Measurements from ENCODE around the gene CEP126. TPM values are rescaled to one million over a fixed set of nuclear protein-coding genes. Genes with fewer than 3 reads are reported as not detected.
A peak's percentile ranks its signal among the peaks of the same experiment; 100 is the strongest.

The CEP126 gene
- 1 to 10 TPM; 2.0 to 4.4 (median 2.7) TPM for total RNA-seq
- polyA plus RNA-seq = 1 to 10 TPM in 2 of 3 donors, under 1 TPM in 1; 0.76 to 3.7 (median 2.2) TPM
- long read RNA-seq, donor 1 = 0 reads
- long read RNA-seq, donor 2 = 0 reads

GRCh38 chr11:101914738-101915426, at the start of gene CEP126:
Gene CEP126 (plus strand): TSS chr11:101915010. CDS start chr11:101915285, 275 bp downstream.
- Histone ChIP-seq H3K4me1 (peaks cover 0 to 29% (median 17%) of the 10 kb centered on the region in 6 donors), H3K4me3 (peak within 1 kb of the TSS; percentile 68 to 94 (median 77)), H3K36me3 (no peaks in the 10 kb centered on the region), H3K9me3 (no peaks in the 10 kb centered on the region), H3K27me3 (replicated peaks in 1 of 7) (no peaks in the 10 kb centered on the region), H3K27ac (peak within 1 kb of the TSS; percentile 32 to 88 (median 83))
- 0 to 1% (median 1%) methylated on average over 31 to 56 of the region's 56 CpGs for WGBS, 5 donors
- intact Hi-C loops (cut with DNase I; ENCODE audit: low total_unique reads) = no loop called here
- peak; percentile 97 for DNase-seq
- TF ChIP-seq POLR2AphosphoS5 (IDR thresholded peaks at IDR 0.05) (peak; percentile 63 to 87 (median 85)), POLR2A (IDR thresholded peaks at IDR 0.05) (no peak), CTCF (IDR thresholded peaks at IDR 0.05 in 8 of 11, conservative IDR thresholded peaks at IDR 0.05 in 3 of 11) (peak; percentile 17 to 70 (median 50))

GRCh38 chr11:101866619-101867491, 48.0 kb upstream of the CEP126 start:
- H3K4me3 ChIP-seq = no peak overlapping the region
- no peak overlapping the region for H3K27ac ChIP-seq
- intact Hi-C loops (cut with DNase I; ENCODE audit: low total_unique reads) = no loop called here
- WGBS, 5 donors = 75 to 88% (median 81%) methylated on average over 5 of the region's 5 CpGs
- no peaks in the 10 kb centered on the region for H3K4me1 ChIP-seq
- no peaks in the 10 kb centered on the region for H3K27me3 ChIP-seq (replicated peaks in 1 of 7)
- no peak for TF ChIP-seq POLR2A (IDR thresholded peaks at IDR 0.05)
- no peak for TF ChIP-seq CTCF (IDR thresholded peaks at IDR 0.05 in 8 of 11, conservative IDR thresholded peaks at IDR 0.05 in 3 of 11)
- TF ChIP-seq POLR2AphosphoS5 (IDR thresholded peaks at IDR 0.05) = no peak
- DNase-seq = no peak
- H3K36me3 ChIP-seq = no peaks in the 10 kb centered on the region
- peaks cover 0 to 4% (median 0%) of the 10 kb centered on the region in 8 donors for H3K9me3 ChIP-seq

- no peaks in the 10 kb centered on the region for H3K4me1 ChIP-seq
- H3K36me3 ChIP-seq = no peaks in the 10 kb centered on the region
- H3K27ac ChIP-seq = no peak overlapping the region
- H3K9me3 ChIP-seq = peaks cover 0 to 4% (median 0%) of the 10 kb centered on the region in 8 donors
- 65 to 89% (median 81%) methylated on average over 2 of the region's 2 CpGs for WGBS, 5 donors
- no peak overlapping the region for H3K4me3 ChIP-seq
- no peaks in the 10 kb centered on the region for H3K27me3 ChIP-seq (replicated peaks in 1 of 7)
- intact Hi-C loops (cut with DNase I; ENCODE audit: low total_unique reads) = no loop called here
- DNase-seq = no peak
- TF ChIP-seq CTCF (IDR thresholded peaks at IDR 0.05 in 8 of 11, conservative IDR thresholded peaks at IDR 0.05 in 3 of 11) (no peak), POLR2AphosphoS5 (IDR thresholded peaks at IDR 0.05) (no peak), POLR2A (IDR thresholded peaks at IDR 0.05) (no peak)
Observed at GRCh38 chr11:101867951-101868350, 46.9 kb upstream of the CEP126 start.

- Histone ChIP-seq H3K36me3 (no peaks in the 10 kb centered on the region), H3K27ac (no peak overlapping the region), H3K9me3 (no peaks in the 10 kb centered on the region), H3K27me3 (replicated peaks in 1 of 7) (no peaks in the 10 kb centered on the region), H3K4me3 (no peak overlapping the region), H3K4me1 (no peaks in the 10 kb centered on the region)
- no peak for TF ChIP-seq CTCF (IDR thresholded peaks at IDR 0.05 in 8 of 11, conservative IDR thresholded peaks at IDR 0.05 in 3 of 11)
- no peak for TF ChIP-seq POLR2AphosphoS5 (IDR thresholded peaks at IDR 0.05)
- no peak for TF ChIP-seq POLR2A (IDR thresholded peaks at IDR 0.05)
- intact Hi-C loops (cut with DNase I; ENCODE audit: low total_unique reads) = no loop called here
- 88 to 94% (median 90%) methylated on average over 6 of the region's 6 CpGs for WGBS, 5 donors
- no peak for DNase-seq
Observed at GRCh38 chr11:101870510-101870909, 44.3 kb upstream of the CEP126 start.
